Esophagus squamous epithelium (tissue), 4 donors: ENCODE measurements around the gene IDUA.

Experiments
- POLR2A ChIP-seq, 4 donors: fragments of 450-650 bp; IDR thresholded peaks; one replicate each; pipeline ENCODE4 v1.6.1; 2017; ENCODE audit warnings: antibody characterized with exemption in 4 of 4, mild to moderate bottlenecking in 4 of 4, moderate library complexity in 3 of 4
- TF ChIP-seq, protein P1 (sequence below), 6 experiments: fragments of 450-650 bp in 4 of 6; fragments of 200-600 bp in 2 of 6; sonication (generic) in 2 of 6; IDR thresholded peaks; one replicate each; pipeline ENCODE4 v1.5.1; 2016 to 2019; ENCODE audit warnings: antibody characterized with exemption in 6 of 6, mild to moderate bottlenecking in 4 of 6, moderate library complexity in 4 of 6

DNA sequence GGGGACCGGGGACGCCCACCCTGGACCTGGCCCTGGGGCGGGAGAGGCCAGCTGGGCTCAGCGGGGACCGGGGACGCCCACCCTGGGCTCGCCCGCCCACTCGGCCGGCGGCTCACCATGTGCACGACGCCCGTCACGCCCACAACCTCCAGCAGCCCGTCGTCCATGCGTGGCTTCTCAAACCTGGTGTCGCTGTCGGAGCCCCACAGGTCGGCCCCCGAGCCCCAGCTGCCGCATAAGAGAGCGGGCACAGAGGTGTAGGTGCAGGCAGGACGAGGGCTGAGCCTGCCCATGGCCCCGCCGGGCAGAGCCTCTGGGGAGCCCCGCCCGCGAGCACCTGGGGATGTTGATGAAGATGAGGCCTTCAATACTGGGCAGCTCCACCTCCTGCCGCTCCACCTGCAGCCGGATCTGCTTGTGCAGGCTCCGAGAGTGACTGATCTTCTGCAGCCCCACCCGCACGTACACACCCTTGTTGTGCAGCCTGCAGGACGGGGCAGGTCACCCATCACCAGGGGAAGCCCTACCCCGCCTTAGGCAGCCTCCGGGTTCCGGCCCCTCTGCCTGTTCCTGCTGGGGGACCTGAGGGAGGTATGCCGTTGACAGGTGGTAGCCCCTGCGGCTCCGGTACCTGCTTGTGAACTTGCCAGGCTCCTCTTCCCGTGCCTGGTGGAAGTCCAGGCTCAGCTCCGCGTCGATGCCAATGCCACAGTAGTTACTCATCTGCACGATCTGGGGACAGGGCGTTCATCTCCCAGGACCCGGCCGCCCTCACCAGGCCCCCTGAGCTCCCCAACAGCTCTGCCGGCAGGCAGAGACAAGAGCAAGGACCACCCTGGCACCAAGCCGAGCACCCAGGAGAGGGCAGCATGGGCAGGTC lies 25.3 kb upstream of the IDUA start:
- TF ChIP-seq POLR2A (IDR thresholded peaks at IDR 0.05), result no peak
- TF ChIP-seq, protein P1, sequence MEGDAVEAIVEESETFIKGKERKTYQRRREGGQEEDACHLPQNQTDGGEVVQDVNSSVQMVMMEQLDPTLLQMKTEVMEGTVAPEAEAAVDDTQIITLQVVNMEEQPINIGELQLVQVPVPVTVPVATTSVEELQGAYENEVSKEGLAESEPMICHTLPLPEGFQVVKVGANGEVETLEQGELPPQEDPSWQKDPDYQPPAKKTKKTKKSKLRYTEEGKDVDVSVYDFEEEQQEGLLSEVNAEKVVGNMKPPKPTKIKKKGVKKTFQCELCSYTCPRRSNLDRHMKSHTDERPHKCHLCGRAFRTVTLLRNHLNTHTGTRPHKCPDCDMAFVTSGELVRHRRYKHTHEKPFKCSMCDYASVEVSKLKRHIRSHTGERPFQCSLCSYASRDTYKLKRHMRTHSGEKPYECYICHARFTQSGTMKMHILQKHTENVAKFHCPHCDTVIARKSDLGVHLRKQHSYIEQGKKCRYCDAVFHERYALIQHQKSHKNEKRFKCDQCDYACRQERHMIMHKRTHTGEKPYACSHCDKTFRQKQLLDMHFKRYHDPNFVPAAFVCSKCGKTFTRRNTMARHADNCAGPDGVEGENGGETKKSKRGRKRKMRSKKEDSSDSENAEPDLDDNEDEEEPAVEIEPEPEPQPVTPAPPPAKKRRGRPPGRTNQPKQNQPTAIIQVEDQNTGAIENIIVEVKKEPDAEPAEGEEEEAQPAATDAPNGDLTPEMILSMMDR (IDR thresholded peaks at IDR 0.05), result peak in 1 of 6 experiments; percentile 5
